Measurements from ENCODE around the gene SH3PXD2A.

DNA sequence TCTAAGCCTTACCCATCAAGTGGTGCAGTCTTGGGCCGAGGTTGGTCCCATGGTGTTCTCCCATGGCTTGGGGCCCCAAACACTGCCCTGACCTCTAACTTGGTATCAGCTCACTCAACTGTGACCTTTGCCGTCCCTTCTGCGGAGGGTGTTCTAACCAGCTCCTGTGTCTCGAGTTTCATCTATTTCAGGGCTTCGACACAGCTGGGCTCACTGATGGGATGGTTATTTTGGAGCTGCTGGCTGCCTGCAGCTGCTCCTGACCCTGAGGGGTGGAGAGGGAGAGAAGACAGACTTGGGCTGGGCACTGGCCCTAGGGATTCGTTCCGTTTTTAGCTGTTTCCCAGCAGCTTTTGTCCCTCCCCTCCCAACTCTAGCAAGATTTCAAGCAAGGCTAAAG is 274.9 kb downstream of the SH3PXD2A start:
- TF ChIP-seq POLR2A (IDR thresholded peaks at IDR 0.05; ENCODE audit: low read length): no peak
- no peak for TF ChIP-seq GATA1 (IDR thresholded peaks at IDR 0.05; ENCODE audit: low read depth, low read length)
